SK-N-SH (cell line): ENCODE data around the gene S100A7.

Source experiments
- EP300 ChIP-seq, 2 experiments: IDR thresholded peaks; 2 replicates each; pipeline versions ENCODE4 v1.4.0 to v1.6.1; 2012; ENCODE audit warnings: borderline replicate concordance in 1 of 2, low read depth in 1 of 2, low read length in 1 of 2
- TF ChIP-seq, protein P1 (sequence below): fragments of 200-600 bp; sonication (generic); IDR thresholded peaks from 2 replicates; pipeline ENCODE4 v1.6.1; 2017; ENCODE audit warnings: antibody characterized with exemption, mild to moderate bottlenecking, moderate library complexity

DNA sequence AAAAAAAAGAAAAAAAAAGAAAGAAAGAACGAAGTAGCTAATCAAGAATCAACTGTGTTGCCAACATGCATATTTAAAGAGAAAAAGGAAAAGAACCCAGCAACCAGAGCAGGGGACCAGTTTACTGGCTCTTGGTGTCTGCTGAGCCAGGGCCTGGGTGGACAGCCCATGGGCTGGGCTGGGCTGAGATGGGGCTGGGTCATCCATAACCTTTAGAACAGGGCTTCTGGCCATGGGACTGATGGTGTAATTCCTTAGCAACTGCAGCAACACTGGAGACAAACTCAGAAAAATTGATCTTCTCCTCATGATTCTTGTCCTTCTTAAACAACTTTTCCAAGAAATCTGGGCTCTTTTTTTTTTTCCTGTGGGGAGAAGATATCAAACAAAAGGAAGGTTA lies 33.6 kb downstream of the S100A7 start:
- TF ChIP-seq, protein P1, sequence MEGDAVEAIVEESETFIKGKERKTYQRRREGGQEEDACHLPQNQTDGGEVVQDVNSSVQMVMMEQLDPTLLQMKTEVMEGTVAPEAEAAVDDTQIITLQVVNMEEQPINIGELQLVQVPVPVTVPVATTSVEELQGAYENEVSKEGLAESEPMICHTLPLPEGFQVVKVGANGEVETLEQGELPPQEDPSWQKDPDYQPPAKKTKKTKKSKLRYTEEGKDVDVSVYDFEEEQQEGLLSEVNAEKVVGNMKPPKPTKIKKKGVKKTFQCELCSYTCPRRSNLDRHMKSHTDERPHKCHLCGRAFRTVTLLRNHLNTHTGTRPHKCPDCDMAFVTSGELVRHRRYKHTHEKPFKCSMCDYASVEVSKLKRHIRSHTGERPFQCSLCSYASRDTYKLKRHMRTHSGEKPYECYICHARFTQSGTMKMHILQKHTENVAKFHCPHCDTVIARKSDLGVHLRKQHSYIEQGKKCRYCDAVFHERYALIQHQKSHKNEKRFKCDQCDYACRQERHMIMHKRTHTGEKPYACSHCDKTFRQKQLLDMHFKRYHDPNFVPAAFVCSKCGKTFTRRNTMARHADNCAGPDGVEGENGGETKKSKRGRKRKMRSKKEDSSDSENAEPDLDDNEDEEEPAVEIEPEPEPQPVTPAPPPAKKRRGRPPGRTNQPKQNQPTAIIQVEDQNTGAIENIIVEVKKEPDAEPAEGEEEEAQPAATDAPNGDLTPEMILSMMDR = no peak
- TF ChIP-seq EP300 (IDR thresholded peaks at IDR 0.05; ENCODE audit: borderline replicate concordance in 1 of 2, low read depth in 1 of 2, low read length in 1 of 2) = no peak
